ENCODE results near the gene TRIM54.

- no peak for TF ChIP-seq TAF7 (tag; IDR thresholded peaks at IDR 0.05)
- no peak for TF ChIP-seq ZNF324 (CRISPR knock-in tag; IDR thresholded peaks at IDR 0.05)
- no peak for TF ChIP-seq CTCF (IDR thresholded peaks at IDR 0.05 in 2 of 3, conservative IDR thresholded peaks at IDR 0.05 in 1 of 3; ENCODE audit: insufficient read depth in 2 of 3, low read depth in 1 of 3, low read length in 3 of 3)
- no peak for TF ChIP-seq SMARCA5 (IDR thresholded peaks at IDR 0.05)
- TF ChIP-seq NR1H2 (CRISPR knock-in tag; IDR thresholded peaks at IDR 0.05): no peak
Measured at GRCh38 chr2:27247893-27248292, 34.3 kb upstream of the TRIM54 start.
